Peyer's patch (tissue), 4 donors: ENCODE measurements around the gene GSTT4.
"Not testable (repeated sequence)": the region's sequence is repeated elsewhere in the genome, so short reads cannot be mapped to it uniquely, and the experiment has no call there.

ENCODE experiments used
- POLR2A ChIP-seq, 2 donors: fragments of 450-650 bp; IDR thresholded peaks; one replicate each; pipeline ENCODE4 v1.5.1; 2017; ENCODE audit warnings: antibody characterized with exemption in 2 of 2, mild to moderate bottlenecking in 2 of 2, moderate library complexity in 2 of 2
- TF ChIP-seq, protein P1 (sequence below), 6 experiments: fragments of 450-650 bp in 4 of 6; fragments of 200-600 bp in 2 of 6; sonication (generic) in 1 of 6; IDR thresholded peaks; one replicate each; pipeline ENCODE4 v1.5.1; 2017 to 2019; ENCODE audit warnings: antibody characterized with exemption in 6 of 6, mild to moderate bottlenecking in 3 of 6, moderate library complexity in 1 of 6

DNA sequence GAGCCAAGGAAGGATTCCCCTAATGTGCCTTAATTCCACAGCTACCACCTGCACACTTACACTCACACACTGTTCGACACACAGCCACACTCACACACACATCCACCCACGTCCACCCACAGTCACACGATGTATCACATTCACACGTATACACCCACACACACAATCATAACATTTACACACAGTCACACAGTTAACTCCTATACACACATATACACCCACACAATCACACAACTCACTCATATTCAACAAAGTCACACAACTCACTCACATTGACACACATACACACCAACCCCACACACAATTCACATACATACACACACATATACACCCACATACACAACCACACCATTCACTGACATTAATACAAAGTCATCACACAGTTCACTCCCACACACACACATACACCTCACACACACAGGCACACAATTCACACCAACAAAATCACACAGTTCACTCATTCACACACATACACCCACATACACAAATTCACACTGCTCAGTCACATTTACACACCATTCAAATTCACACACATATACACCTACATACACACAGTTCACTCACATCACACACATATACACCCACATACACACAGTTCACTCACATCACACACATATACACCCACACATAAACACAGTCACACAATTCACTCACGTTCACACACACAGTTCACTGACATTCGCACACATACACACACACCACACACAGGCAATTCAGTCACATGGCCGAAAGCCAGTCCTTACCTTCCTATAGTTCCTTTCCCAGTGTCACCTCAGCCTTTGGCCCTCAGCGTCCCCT is 50.9 kb downstream of the GSTT4 start:
- TF ChIP-seq, protein P1, sequence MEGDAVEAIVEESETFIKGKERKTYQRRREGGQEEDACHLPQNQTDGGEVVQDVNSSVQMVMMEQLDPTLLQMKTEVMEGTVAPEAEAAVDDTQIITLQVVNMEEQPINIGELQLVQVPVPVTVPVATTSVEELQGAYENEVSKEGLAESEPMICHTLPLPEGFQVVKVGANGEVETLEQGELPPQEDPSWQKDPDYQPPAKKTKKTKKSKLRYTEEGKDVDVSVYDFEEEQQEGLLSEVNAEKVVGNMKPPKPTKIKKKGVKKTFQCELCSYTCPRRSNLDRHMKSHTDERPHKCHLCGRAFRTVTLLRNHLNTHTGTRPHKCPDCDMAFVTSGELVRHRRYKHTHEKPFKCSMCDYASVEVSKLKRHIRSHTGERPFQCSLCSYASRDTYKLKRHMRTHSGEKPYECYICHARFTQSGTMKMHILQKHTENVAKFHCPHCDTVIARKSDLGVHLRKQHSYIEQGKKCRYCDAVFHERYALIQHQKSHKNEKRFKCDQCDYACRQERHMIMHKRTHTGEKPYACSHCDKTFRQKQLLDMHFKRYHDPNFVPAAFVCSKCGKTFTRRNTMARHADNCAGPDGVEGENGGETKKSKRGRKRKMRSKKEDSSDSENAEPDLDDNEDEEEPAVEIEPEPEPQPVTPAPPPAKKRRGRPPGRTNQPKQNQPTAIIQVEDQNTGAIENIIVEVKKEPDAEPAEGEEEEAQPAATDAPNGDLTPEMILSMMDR (IDR thresholded peaks at IDR 0.05), result not testable (repeated sequence)
- TF ChIP-seq POLR2A (IDR thresholded peaks at IDR 0.05), result not testable (repeated sequence)
